ENCODE measurements around the gene RSRC1. TPM values are rescaled to one million over a fixed set of nuclear protein-coding genes. Genes with fewer than 3 reads are reported as not detected.

RSRC1 gene
- total and polyA plus RNA-seq, 2 donors (not counting 1 experiment from before 2014, with no cell fraction given): 4.5 to 54.6 TPM

GRCh38 chr3:158456114-158456513 lies 346.2 kb downstream of the RSRC1 start:
- H3K9me3 ChIP-seq (ENCODE audit: control extremely low read depth in 1 of 3, control insufficient read depth in 2 of 3, insufficient read depth in 1 of 3, low read length in 2 of 3): no peaks in the 10 kb centered on the region
- POLR2A ChIA-PET: no interaction called here
- no peaks in the 10 kb centered on the region for H4K20me1 ChIP-seq (ENCODE audit: control insufficient read depth, insufficient read depth, low read length, poor library complexity, severe bottlenecking)
- no peaks in the 10 kb centered on the region for H3K36me3 ChIP-seq (replicated peaks in 1 of 2; ENCODE audit: control extremely low read depth in 1 of 2, control insufficient read depth in 1 of 2, extremely low read depth in 1 of 2, insufficient read depth in 2 of 2, low read length in 1 of 2)
- no peak overlapping the region for H3K9ac ChIP-seq (ENCODE audit: low read length)
- H3K27me3 ChIP-seq (replicated peaks in 1 of 4; ENCODE audit: control extremely low read depth in 1 of 4, control insufficient read depth in 3 of 4, insufficient read depth in 4 of 4, low read length in 3 of 4): no peaks in the 10 kb centered on the region
- H3K4me3 ChIP-seq (ENCODE audit: control extremely low read depth in 1 of 5, extremely low read depth in 1 of 5, insufficient read depth in 1 of 5, low read depth in 2 of 5, low read length in 4 of 5): no peak overlapping the region
- DNase-seq (no peak), ATAC-seq (ENCODE audit: low read depth) (no peak)
- no peak overlapping the region for H3K27ac ChIP-seq (ENCODE audit: low read length in 2 of 2)
- H3K4me1 ChIP-seq (ENCODE audit: control insufficient read depth in 2 of 2, insufficient read depth in 2 of 2, low read length in 2 of 2): peaks cover 0 to 7% of the 10 kb centered on the region in 2 donors
- Mint-ChIP-seq H3K27ac (no peak overlapping the region), H3K4me3 (no peak overlapping the region), H3K27me3 (no peaks in the 10 kb centered on the region), H3K9me3 (ENCODE audit: insufficient read depth) (no peaks in the 10 kb centered on the region), H3K4me1 (peaks cover 16% of the 10 kb centered on the region)
- intact Hi-C loops (cut with micrococcal nuclease): no loop called here
- no peak overlapping the region for H2AFZ ChIP-seq (ENCODE audit: insufficient read depth, low read depth, low read length, poor library complexity, severe bottlenecking)
- WGBS (ENCODE audit: insufficient coverage): no CpG with 5 or more reads among the region's 3 CpGs
- H3K79me2 ChIP-seq (ENCODE audit: control insufficient read depth, insufficient read depth, low read length): no peaks in the 10 kb centered on the region
- TF ChIP-seq CTCF (IDR thresholded peaks at IDR 0.05) (no peak), EZH2 (IDR thresholded peaks at IDR 0.05; ENCODE audit: borderline replicate concordance, insufficient read depth, low read depth, low read length, poor library complexity, severe bottlenecking) (no peak)
- CTCF ChIA-PET: no interaction called here
- H3K4me2 ChIP-seq (replicated peaks; ENCODE audit: low read depth, low read length, poor library complexity, severe bottlenecking): no peak overlapping the region

- no peaks in the 10 kb centered on the region for H3K79me2 ChIP-seq (ENCODE audit: control insufficient read depth, insufficient read depth, low read length)
- no peak for DNase-seq
- no peak overlapping the region for H3K9ac ChIP-seq (ENCODE audit: low read length)
- H3K27me3 ChIP-seq (replicated peaks in 1 of 4; ENCODE audit: control extremely low read depth in 1 of 4, control insufficient read depth in 3 of 4, insufficient read depth in 4 of 4, low read length in 3 of 4): no peaks in the 10 kb centered on the region
- no peak for TF ChIP-seq CTCF (IDR thresholded peaks at IDR 0.05)
- TF ChIP-seq EZH2 (IDR thresholded peaks at IDR 0.05; ENCODE audit: borderline replicate concordance, insufficient read depth, low read depth, low read length, poor library complexity, severe bottlenecking): no peak
- H3K4me2 ChIP-seq (replicated peaks; ENCODE audit: low read depth, low read length, poor library complexity, severe bottlenecking): no peak overlapping the region
- H3K9me3 ChIP-seq (ENCODE audit: control extremely low read depth in 1 of 3, control insufficient read depth in 2 of 3, insufficient read depth in 1 of 3, low read length in 2 of 3): no peaks in the 10 kb centered on the region
- no peaks in the 10 kb centered on the region for H3K4me1 ChIP-seq (ENCODE audit: control insufficient read depth in 2 of 2, insufficient read depth in 2 of 2, low read length in 2 of 2)
- Mint-ChIP-seq H3K4me3 (no peak overlapping the region), H3K4me1 (peaks cover 9% of the 10 kb centered on the region), H3K9me3 (ENCODE audit: insufficient read depth) (no peaks in the 10 kb centered on the region), H3K27me3 (no peaks in the 10 kb centered on the region), H3K27ac (no peak overlapping the region)
- no peak overlapping the region for H3K4me3 ChIP-seq (ENCODE audit: control extremely low read depth in 1 of 5, extremely low read depth in 1 of 5, insufficient read depth in 1 of 5, low read depth in 2 of 5, low read length in 4 of 5)
- H4K20me1 ChIP-seq (ENCODE audit: control insufficient read depth, insufficient read depth, low read length, poor library complexity, severe bottlenecking): no peaks in the 10 kb centered on the region
- H3K36me3 ChIP-seq (replicated peaks in 1 of 2; ENCODE audit: control extremely low read depth in 1 of 2, control insufficient read depth in 1 of 2, extremely low read depth in 1 of 2, insufficient read depth in 2 of 2, low read length in 1 of 2): no peaks in the 10 kb centered on the region
- POLR2A ChIA-PET: no interaction called here
- CTCF ChIA-PET: no interaction called here
- no peak overlapping the region for H2AFZ ChIP-seq (ENCODE audit: insufficient read depth, low read depth, low read length, poor library complexity, severe bottlenecking)
- 93% methylated on average over 3 of the region's 5 CpGs for WGBS (ENCODE audit: insufficient coverage)
- no peak overlapping the region for H3K27ac ChIP-seq (ENCODE audit: low read length in 2 of 2)
- no peak for ATAC-seq (ENCODE audit: low read depth)
- intact Hi-C loops (cut with micrococcal nuclease): no loop called here
These were observed 348.6 kb downstream of the RSRC1 start for GRCh38 chr3:158458464-158458863.
